MCF 10A (cell line): ENCODE results near the gene NFYC. TPM values are rescaled to one million over a fixed set of nuclear protein-coding genes. Genes with fewer than 3 reads are reported as not detected.

Experiments
- BruUV-seq: library from RNA; stranded (reverse); fragments of 400-500 nt; replicated peaks from 2 replicates; lab custom pipeline; 2021; lab: Mats Ljungman, UMichigan
- CTCF ChIA-PET: fragments of 300-600 bp; sonication (Branson Sonifier 250); formaldehyde crosslinking; extraction: SDS; loops from one replicate; lab custom pipeline; 2021; ENCODE audit warnings: antibody characterized with exemption, inconsistent platforms; lab: Yijun Ruan, JAX
- POLR2A ChIA-PET: fragments of 300-600, 350-650 bp; sonication (Branson Sonifier 250); formaldehyde crosslinking; extraction: SDS; loops from one replicate; lab custom pipeline; 2020; ENCODE audit warnings: antibody characterized with exemption, inconsistent platforms; lab: Yijun Ruan, JAX
- DNase-seq: peaks from one replicate; pipeline ENCODE4 v3.0.0-alpha.2; 2018; ENCODE audit not compliant: unreplicated experiment
- H3K27ac Mint-ChIP-seq: one replicate; pipeline ENCODE4 v1.8.0; 2022; ENCODE audit warnings: mild to moderate bottlenecking, low read depth, mixed read lengths; ENCODE audit not compliant: unreplicated experiment
- H3K27me3 Mint-ChIP-seq: one replicate; pipeline ENCODE4 v1.8.0; 2022; ENCODE audit warnings: mixed read lengths; ENCODE audit not compliant: insufficient read depth, unreplicated experiment
- H3K36me3 Mint-ChIP-seq: one replicate; pipeline ENCODE4 v1.8.0; 2022; ENCODE audit warnings: mild to moderate bottlenecking, moderate library complexity, mixed read lengths; ENCODE audit not compliant: insufficient read depth, unreplicated experiment
- H3K4me1 Mint-ChIP-seq: one replicate; pipeline ENCODE4 v1.8.0; 2022; ENCODE audit warnings: mixed read lengths; ENCODE audit not compliant: insufficient read depth, unreplicated experiment
- H3K4me3 Mint-ChIP-seq: one replicate; pipeline ENCODE4 v1.8.0; 2022; ENCODE audit warnings: mild to moderate bottlenecking, moderate library complexity, mixed read lengths; ENCODE audit not compliant: unreplicated experiment
- H3K9me3 Mint-ChIP-seq: one replicate; pipeline ENCODE4 v1.8.0; 2022; ENCODE audit warnings: mixed read lengths; ENCODE audit not compliant: unreplicated experiment
- intact Hi-C: fragments of 100-400 bp; cut with micrococcal nuclease; formaldehyde crosslinking; loops from 2 replicates; pipeline ENCODE4 v1.14.1; 2022
- total RNA-seq: library from RNA; stranded (reverse); gene quantifications from 2 replicates; pipeline ENCODE4 v1.2.3, GENCODE V29; 2022
- TF ChIP-seq, protein P1 (sequence below): fragments of 200-600 bp; IDR thresholded peaks from one replicate; pipeline ENCODE4 v1.8.0; 2022; ENCODE audit warnings: antibody characterized with exemption, mild to moderate bottlenecking; ENCODE audit not compliant: unreplicated experiment

Gene NFYC
- total RNA-seq, 1 experiment from 2014 or later = 69.6 TPM

DNA sequence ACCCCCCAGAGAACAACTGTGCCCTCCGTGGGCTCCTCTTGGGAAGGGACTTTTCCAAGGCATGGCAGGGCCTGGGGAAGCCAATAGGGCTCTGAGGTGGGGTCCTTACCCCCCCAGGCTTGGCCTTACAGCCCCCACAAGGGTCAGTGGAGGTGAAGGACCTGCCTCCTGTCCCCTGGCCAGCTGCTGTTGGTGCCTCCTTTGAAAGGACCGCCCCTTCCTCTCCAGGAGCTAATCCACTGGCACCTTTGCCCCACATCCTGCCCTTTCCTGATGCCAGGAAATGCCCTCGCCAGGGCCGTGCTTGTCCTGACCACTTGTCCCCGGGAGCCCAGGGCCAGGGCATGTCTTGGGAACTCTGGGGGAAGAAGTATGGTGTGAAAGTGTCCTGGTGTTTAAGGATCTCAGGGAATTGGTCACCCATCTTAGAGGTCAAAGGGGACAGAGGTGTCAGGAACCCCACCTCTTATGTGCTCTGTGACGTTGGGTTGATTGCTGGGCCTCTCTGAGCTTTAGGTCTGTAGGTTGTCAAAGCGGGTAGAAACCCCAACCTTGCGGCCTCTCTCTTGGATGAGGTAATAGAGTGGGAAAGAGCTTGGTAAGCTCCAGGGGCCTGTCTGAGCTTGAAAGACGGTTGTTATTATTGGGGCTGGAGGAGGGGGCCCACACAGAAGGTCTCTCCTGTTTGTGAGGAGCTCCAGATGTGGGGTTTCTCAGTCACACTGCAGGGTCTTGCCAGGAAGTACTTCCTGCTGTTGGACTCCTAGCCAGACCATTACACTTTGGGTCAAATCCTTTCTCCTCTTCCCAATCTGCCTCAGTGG is 94.9 kb downstream of the NFYC start:
- Mint-ChIP-seq H3K27ac (no peak overlapping the region), H3K36me3 (no peaks in the 10 kb centered on the region), H3K4me3 (no peak overlapping the region), H3K4me1 (peaks cover 6% of the 10 kb centered on the region), H3K9me3 (no peaks in the 10 kb centered on the region), H3K27me3 (peaks cover 33% of the 10 kb centered on the region)
- BruUV-seq = no TSS peak
- TF ChIP-seq, protein P1, sequence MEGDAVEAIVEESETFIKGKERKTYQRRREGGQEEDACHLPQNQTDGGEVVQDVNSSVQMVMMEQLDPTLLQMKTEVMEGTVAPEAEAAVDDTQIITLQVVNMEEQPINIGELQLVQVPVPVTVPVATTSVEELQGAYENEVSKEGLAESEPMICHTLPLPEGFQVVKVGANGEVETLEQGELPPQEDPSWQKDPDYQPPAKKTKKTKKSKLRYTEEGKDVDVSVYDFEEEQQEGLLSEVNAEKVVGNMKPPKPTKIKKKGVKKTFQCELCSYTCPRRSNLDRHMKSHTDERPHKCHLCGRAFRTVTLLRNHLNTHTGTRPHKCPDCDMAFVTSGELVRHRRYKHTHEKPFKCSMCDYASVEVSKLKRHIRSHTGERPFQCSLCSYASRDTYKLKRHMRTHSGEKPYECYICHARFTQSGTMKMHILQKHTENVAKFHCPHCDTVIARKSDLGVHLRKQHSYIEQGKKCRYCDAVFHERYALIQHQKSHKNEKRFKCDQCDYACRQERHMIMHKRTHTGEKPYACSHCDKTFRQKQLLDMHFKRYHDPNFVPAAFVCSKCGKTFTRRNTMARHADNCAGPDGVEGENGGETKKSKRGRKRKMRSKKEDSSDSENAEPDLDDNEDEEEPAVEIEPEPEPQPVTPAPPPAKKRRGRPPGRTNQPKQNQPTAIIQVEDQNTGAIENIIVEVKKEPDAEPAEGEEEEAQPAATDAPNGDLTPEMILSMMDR = no peak
- intact Hi-C loops = no loop called here
- ChIA-PET CTCF (interaction anchor here (0.8 to 1.1 kb wide), 2 partner anchors 96 to 167 kb away, joined by 3 read pairs; no protein-coding TSS in a partner anchor), POLR2A (interaction anchor here (0.7 kb wide), 2 partner anchors 19 to 38 kb away, joined by 3 to 5 read pairs; no protein-coding TSS in a partner anchor)
- DNase-seq = no peak

DNA sequence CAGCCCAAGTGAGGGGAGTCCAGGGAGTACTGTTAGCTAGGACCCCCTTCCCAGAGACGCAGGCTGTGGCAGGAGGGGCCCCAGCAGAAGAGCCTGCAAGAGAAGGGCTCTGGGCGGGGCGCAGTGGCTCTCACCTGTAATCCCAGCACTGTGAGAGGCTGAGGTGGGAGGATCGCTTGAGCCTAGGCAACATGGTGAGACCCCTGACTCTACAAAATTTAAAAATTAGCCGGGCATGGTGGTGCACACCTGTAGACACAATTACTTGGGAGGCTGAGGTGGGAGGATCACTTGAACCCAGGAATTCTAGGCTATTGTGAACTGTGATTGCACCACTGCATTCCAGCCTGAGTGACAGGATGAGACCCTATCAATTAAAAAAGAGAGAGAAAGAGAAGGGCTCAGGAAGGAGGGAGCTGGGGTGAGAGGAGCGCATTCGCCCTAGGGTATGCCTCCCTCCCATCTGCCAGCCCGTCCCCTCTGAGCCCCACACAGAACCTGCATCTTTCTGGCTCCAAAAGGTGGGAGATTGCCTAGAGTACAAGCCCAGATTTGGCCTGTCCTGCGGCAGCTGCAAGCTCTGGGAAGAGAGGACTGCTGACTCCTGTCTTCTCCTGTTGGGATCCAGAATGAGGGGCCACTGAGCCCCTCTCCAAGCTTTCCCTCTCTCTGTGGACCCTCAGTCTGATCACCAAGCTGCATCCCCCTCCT is 95.6 kb downstream of the NFYC start:
- H3K4me1 Mint-ChIP-seq = peaks cover 6% of the 10 kb centered on the region
- POLR2A ChIA-PET = no interaction called here
- peaks cover 33% of the 10 kb centered on the region for H3K27me3 Mint-ChIP-seq
- H3K4me3 Mint-ChIP-seq = no peak overlapping the region
- no peaks in the 10 kb centered on the region for H3K9me3 Mint-ChIP-seq
- H3K27ac Mint-ChIP-seq = no peak overlapping the region
- intact Hi-C loops = no loop called here
- no peak for DNase-seq
- no TSS peak for BruUV-seq
- CTCF ChIA-PET = interaction anchor here (0.8 to 1.2 kb wide), 3 partner anchors 18 to 166 kb away, joined by 3 read pairs; no protein-coding TSS in a partner anchor
- H3K36me3 Mint-ChIP-seq = no peaks in the 10 kb centered on the region
- TF ChIP-seq, protein P1 = no peak

DNA sequence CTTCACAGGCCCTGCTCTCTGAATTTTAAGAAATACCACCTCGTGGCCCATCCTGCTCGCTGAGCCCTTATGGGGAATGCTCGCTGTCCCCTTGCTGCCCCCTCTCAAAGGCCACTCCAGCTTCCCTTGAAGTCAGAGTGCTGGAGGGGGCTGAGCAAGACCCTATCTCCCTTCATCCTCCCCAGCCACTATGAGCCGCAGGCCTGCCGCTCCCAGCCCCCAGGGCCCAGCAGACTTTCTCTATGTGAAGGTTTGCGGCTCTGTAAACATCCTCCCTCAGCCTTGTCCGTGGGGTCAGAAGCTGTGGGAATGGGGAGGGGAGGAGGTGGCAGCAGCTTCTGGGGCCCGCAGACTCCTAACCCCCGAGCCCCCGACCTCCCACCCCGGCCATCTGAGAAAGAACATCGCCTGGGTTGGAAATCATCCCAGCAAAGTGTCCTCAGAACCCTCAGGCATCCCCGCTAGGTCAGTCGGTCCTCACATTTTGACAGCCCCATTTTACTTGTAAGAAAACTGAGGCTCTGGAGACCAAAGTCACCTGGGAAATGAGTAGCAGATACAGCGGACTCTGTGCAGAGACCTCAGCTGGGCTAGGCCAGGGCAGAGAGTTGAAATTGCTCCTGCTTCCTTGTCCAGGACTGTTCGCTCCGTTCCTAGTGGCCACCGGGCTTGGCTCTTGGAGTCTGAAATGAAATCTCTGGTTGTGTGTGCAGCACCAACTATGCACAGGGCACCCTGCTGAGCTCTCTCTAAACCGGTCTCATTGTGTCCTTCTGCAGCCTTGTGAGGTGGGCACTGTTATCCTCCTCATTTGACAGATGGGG is 96.4 kb downstream of the NFYC start:
- ChIA-PET POLR2A (interaction anchor here (0.6 kb wide), 1 partner anchor 113 kb away, joined by 4 read pairs; no protein-coding TSS in a partner anchor), CTCF (interaction anchor here (0.6 to 1.5 kb wide), 4 partner anchors 14 to 1675 kb away, joined by 3 read pairs; partner anchors contain the start of gene CCDC30)
- no TSS peak for BruUV-seq
- TF ChIP-seq, protein P1 = no peak
- Mint-ChIP-seq H3K27me3 (peaks cover 31% of the 10 kb centered on the region), H3K4me1 (peaks cover 6% of the 10 kb centered on the region), H3K27ac (no peak overlapping the region), H3K9me3 (no peaks in the 10 kb centered on the region), H3K36me3 (no peaks in the 10 kb centered on the region), H3K4me3 (no peak overlapping the region)
- intact Hi-C loops = no loop called here
- DNase-seq = no peak
